ENCODE data around the gene YBX2. TPM values are rescaled to one million over a fixed set of nuclear protein-coding genes. Genes with fewer than 3 reads are reported as not detected.

YBX2 gene
- total and polyA plus RNA-seq, 2 donors (not counting 1 experiment from before 2014, with no cell fraction given), result 0.15 to 0.22 TPM

DNA sequence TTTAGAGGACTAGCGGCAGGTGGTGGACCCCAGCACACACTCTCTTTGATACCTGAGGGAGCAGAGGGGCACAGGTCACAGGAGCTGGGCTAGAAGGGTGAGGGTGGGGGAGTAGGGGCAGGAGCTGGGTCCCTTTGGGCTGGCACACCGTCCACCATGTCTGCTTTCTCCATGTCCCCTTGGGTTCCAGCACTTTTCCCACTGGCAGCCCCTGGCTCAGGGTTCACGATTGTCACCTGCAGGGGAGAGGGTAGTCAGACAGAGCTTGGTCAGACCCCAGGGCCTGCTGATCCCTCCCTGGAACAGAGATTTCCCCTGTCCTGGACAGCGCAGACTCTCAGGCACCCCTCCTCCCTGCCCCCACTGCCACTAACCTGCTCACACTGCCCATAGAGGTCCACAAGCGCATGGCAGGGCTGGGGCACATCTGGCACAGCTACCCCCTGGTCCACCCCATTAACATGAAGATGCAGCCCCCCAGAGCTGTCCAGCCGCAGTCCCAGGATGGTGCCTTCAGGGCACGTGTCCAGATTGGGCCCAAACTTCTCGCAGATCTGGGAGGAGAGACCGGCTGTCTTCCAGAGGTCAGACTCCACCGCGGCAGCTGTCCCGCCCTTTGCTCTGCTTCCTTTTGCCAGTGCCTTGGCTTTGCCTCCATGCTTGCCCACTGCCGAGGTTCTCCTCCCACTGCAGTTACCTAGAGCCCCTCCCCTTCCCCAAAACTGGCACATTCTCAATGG, 23.9 kb upstream of the YBX2 start:
- Histone ChIP-seq H3K27me3 (replicated peaks in 1 of 4; ENCODE audit: control extremely low read depth in 1 of 4, control insufficient read depth in 3 of 4, insufficient read depth in 4 of 4, low read length in 3 of 4) (no peaks in the 10 kb centered on the region), H3K36me3 (replicated peaks in 1 of 2; ENCODE audit: control extremely low read depth in 1 of 2, control insufficient read depth in 1 of 2, extremely low read depth in 1 of 2, insufficient read depth in 2 of 2, low read length in 1 of 2) (peaks cover 0 to 67% of the 10 kb centered on the region in 2 experiments), H3K79me2 (ENCODE audit: control insufficient read depth, insufficient read depth, low read length) (peaks cover 36% of the 10 kb centered on the region), H3K4me3 (ENCODE audit: control extremely low read depth in 1 of 5, extremely low read depth in 1 of 5, insufficient read depth in 1 of 5, low read depth in 2 of 5, low read length in 4 of 5) (no peak overlapping the region), H3K9me3 (ENCODE audit: control extremely low read depth in 1 of 3, control insufficient read depth in 2 of 3, insufficient read depth in 1 of 3, low read length in 2 of 3) (no peaks in the 10 kb centered on the region), H3K9ac (ENCODE audit: low read length) (no peak overlapping the region), H3K4me1 (ENCODE audit: control insufficient read depth in 2 of 2, insufficient read depth in 2 of 2, low read length in 2 of 2) (peaks cover 17 to 19% of the 10 kb centered on the region in 2 donors), H2AFZ (ENCODE audit: insufficient read depth, low read depth, low read length, poor library complexity, severe bottlenecking) (no peak overlapping the region), H3K27ac (ENCODE audit: low read length in 2 of 2) (no peak overlapping the region), H3K4me2 (replicated peaks; ENCODE audit: low read depth, low read length, poor library complexity, severe bottlenecking) (no peak overlapping the region), H4K20me1 (ENCODE audit: control insufficient read depth, insufficient read depth, low read length, poor library complexity, severe bottlenecking) (peaks cover 16% of the 10 kb centered on the region)
- H3K27me3 Mint-ChIP-seq, result no peaks in the 10 kb centered on the region
- WGBS (ENCODE audit: insufficient coverage), result 95% methylated on average over 13 of the region's 13 CpGs
- peaks cover 27% of the 10 kb centered on the region for H3K4me1 Mint-ChIP-seq
- DNase-seq (no peak), ATAC-seq (ENCODE audit: low read depth) (no peak)
- no peak overlapping the region for H3K4me3 Mint-ChIP-seq
- H3K27ac Mint-ChIP-seq, result no peak overlapping the region
- intact Hi-C loops (cut with micrococcal nuclease), result no loop called here
- no peak for TF ChIP-seq EZH2 (IDR thresholded peaks at IDR 0.05; ENCODE audit: borderline replicate concordance, insufficient read depth, low read depth, low read length, poor library complexity, severe bottlenecking)
- TF ChIP-seq, protein P1, sequence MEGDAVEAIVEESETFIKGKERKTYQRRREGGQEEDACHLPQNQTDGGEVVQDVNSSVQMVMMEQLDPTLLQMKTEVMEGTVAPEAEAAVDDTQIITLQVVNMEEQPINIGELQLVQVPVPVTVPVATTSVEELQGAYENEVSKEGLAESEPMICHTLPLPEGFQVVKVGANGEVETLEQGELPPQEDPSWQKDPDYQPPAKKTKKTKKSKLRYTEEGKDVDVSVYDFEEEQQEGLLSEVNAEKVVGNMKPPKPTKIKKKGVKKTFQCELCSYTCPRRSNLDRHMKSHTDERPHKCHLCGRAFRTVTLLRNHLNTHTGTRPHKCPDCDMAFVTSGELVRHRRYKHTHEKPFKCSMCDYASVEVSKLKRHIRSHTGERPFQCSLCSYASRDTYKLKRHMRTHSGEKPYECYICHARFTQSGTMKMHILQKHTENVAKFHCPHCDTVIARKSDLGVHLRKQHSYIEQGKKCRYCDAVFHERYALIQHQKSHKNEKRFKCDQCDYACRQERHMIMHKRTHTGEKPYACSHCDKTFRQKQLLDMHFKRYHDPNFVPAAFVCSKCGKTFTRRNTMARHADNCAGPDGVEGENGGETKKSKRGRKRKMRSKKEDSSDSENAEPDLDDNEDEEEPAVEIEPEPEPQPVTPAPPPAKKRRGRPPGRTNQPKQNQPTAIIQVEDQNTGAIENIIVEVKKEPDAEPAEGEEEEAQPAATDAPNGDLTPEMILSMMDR (IDR thresholded peaks at IDR 0.05), result no peak
- CTCF ChIA-PET, result interaction anchor here (1.0 kb wide), 2 partner anchors 15 to 22 kb away, joined by 3 to 4 read pairs; no protein-coding TSS in a partner anchor
- POLR2A ChIA-PET, result interaction anchor here (1.3 kb wide), 1 partner anchor 8 kb away, joined by 4 read pairs; no protein-coding TSS in a partner anchor
- H3K9me3 Mint-ChIP-seq (ENCODE audit: insufficient read depth), result no peaks in the 10 kb centered on the region

Data from B cell (primary cell).